Measurements from ENCODE around the gene MOBP.

Gene MOBP

GRCh38 chr3:39426312-39426711 lies 41.2 kb upstream of the MOBP start:
- intact Hi-C loops (cut with DNase I; ENCODE audit: low total_unique reads), result no loop called here
- DNase-seq, result no peak
- no peak overlapping the region for H3K4me3 ChIP-seq
- TF ChIP-seq CTCF (IDR thresholded peaks at IDR 0.05), result no peak
- H3K36me3 ChIP-seq, result no peaks in the 10 kb centered on the region
- no peak overlapping the region for H3K27ac ChIP-seq
- no peaks in the 10 kb centered on the region for H3K27me3 ChIP-seq
- no peaks in the 10 kb centered on the region for H3K4me1 ChIP-seq
- no peaks in the 10 kb centered on the region for H3K9me3 ChIP-seq

GRCh38 chr3:39427506-39427905 lies 40.0 kb upstream of the MOBP start:
- H3K36me3 ChIP-seq, result no peaks in the 10 kb centered on the region
- intact Hi-C loops (cut with DNase I; ENCODE audit: low total_unique reads), result no loop called here
- H3K4me3 ChIP-seq, result no peak overlapping the region
- DNase-seq, result no peak
- no peaks in the 10 kb centered on the region for H3K27me3 ChIP-seq
- H3K27ac ChIP-seq, result no peak overlapping the region
- H3K9me3 ChIP-seq, result no peaks in the 10 kb centered on the region
- no peak for TF ChIP-seq CTCF (IDR thresholded peaks at IDR 0.05)
- H3K4me1 ChIP-seq, result no peaks in the 10 kb centered on the region

- no peak for DNase-seq
- Histone ChIP-seq H3K4me3 (no peak overlapping the region), H3K27ac (no peak overlapping the region), H3K9me3 (no peaks in the 10 kb centered on the region), H3K4me1 (peaks cover 0 to 3% (median 1%) of the 10 kb centered on the region in 4 donors), H3K36me3 (no peaks in the 10 kb centered on the region), H3K27me3 (no peaks in the 10 kb centered on the region)
- TF ChIP-seq CTCF (IDR thresholded peaks at IDR 0.05), result no peak
- intact Hi-C loops (cut with DNase I; ENCODE audit: low total_unique reads), result no loop called here
Observed at GRCh38 chr3:39428745-39429201, 38.7 kb upstream of the MOBP start.

- no peak overlapping the region for H3K27ac ChIP-seq
- no peaks in the 10 kb centered on the region for H3K27me3 ChIP-seq
- H3K9me3 ChIP-seq, result no peaks in the 10 kb centered on the region
- no peaks in the 10 kb centered on the region for H3K36me3 ChIP-seq
- no peak overlapping the region for H3K4me3 ChIP-seq
- DNase-seq, result no peak
- intact Hi-C loops (cut with DNase I; ENCODE audit: low total_unique reads), result no loop called here
- no peak for TF ChIP-seq CTCF (IDR thresholded peaks at IDR 0.05)
- H3K4me1 ChIP-seq, result peaks cover 0 to 3% (median 1%) of the 10 kb centered on the region in 4 donors
Observed at GRCh38 chr3:39429466-39429865, 38.0 kb upstream of the MOBP start.

GRCh38 chr3:39432342-39432741 lies 35.1 kb upstream of the MOBP start:
- Histone ChIP-seq H3K9me3 (no peaks in the 10 kb centered on the region), H3K4me1 (peaks cover 0 to 3% (median 1%) of the 10 kb centered on the region in 4 donors), H3K27me3 (no peaks in the 10 kb centered on the region), H3K36me3 (no peaks in the 10 kb centered on the region), H3K27ac (no peak overlapping the region), H3K4me3 (no peak overlapping the region)
- intact Hi-C loops (cut with DNase I; ENCODE audit: low total_unique reads), result no loop called here
- DNase-seq, result no peak
- no peak for TF ChIP-seq CTCF (IDR thresholded peaks at IDR 0.05)

- DNase-seq, result no peak
- Histone ChIP-seq H3K9me3 (no peaks in the 10 kb centered on the region), H3K4me3 (no peak overlapping the region), H3K36me3 (no peaks in the 10 kb centered on the region), H3K4me1 (peaks cover 0 to 3% (median 1%) of the 10 kb centered on the region in 4 donors), H3K27me3 (no peaks in the 10 kb centered on the region), H3K27ac (no peak overlapping the region)
- intact Hi-C loops (cut with DNase I; ENCODE audit: low total_unique reads), result no loop called here
- TF ChIP-seq CTCF (IDR thresholded peaks at IDR 0.05), result no peak
Observed at GRCh38 chr3:39433642-39434041, 33.8 kb upstream of the MOBP start.
